Measurements from ENCODE around the gene NT5DC3. TPM values are rescaled to one million over a fixed set of nuclear protein-coding genes. Genes with fewer than 3 reads are reported as not detected.

The NT5DC3 gene
- total and polyA plus RNA-seq, 2 donors (not counting 3 experiments of a cell fraction or from before 2014, with no cell fraction given): 1.5 to 6.7 TPM

- intact Hi-C loops (cut with micrococcal nuclease) (no loop called here), dilution Hi-C loops (cut with MboI; ENCODE audit: extremely low pct_ligation_motif_present, low sequenced_read_pairs) (no loop called here)
- FAIRE-seq: peak; percentile 50
- Histone ChIP-seq H2AFZ (ENCODE audit: low read depth, low read length) (no peak overlapping the region), H4K20me1 (replicated peaks; ENCODE audit: control insufficient read depth, extremely low read depth, insufficient read depth, low read length) (no peaks in the 10 kb centered on the region), H3K27ac (ENCODE audit: insufficient read depth, low read depth, low read length) (no peak overlapping the region), H3K9me3 (replicated peaks; ENCODE audit: control insufficient read depth, insufficient read depth, low read length) (no peaks in the 10 kb centered on the region), H3K9me1 (replicated peaks; ENCODE audit: control insufficient read depth, extremely low read depth, insufficient read depth, low read length) (no peaks in the 10 kb centered on the region), H3K9ac (replicated peaks; ENCODE audit: extremely low read depth, insufficient read depth, low read length) (no peak overlapping the region), H3K36me3 (ENCODE audit: control insufficient read depth in 2 of 2, extremely low read depth in 1 of 2, insufficient read depth in 2 of 2, low read length in 2 of 2) (no peaks in the 10 kb centered on the region), H3K27me3 (ENCODE audit: control insufficient read depth in 2 of 2, insufficient read depth in 2 of 2, low read length in 2 of 2) (no peaks in the 10 kb centered on the region), H3K4me1 (ENCODE audit: control insufficient read depth, extremely low read depth, insufficient read depth, low read length) (no peaks in the 10 kb centered on the region), H3K4me2 (ENCODE audit: insufficient read depth, low read length) (no peak overlapping the region), H3K4me3 (replicated peaks in 1 of 3; ENCODE audit: insufficient read depth in 1 of 3, low read depth in 1 of 3, low read length in 3 of 3) (no peak overlapping the region), H3K79me2 (ENCODE audit: control insufficient read depth, insufficient read depth, low read length) (no peaks in the 10 kb centered on the region)
- TF ChIP-seq POLR2AphosphoS5 (IDR thresholded peaks at IDR 0.05; ENCODE audit: insufficient read depth, low read depth, low read length): no peak
- TF ChIP-seq MAX (IDR thresholded peaks at IDR 0.05; ENCODE audit: insufficient read depth, insufficient read length): no peak
- TF ChIP-seq CTCF (IDR thresholded peaks at IDR 0.05; ENCODE audit: extremely low read depth in 1 of 2, insufficient read depth in 1 of 2, low read depth in 1 of 2, low read length in 2 of 2): no peak
- no peak for TF ChIP-seq EZH2 (IDR thresholded peaks at IDR 0.05; ENCODE audit: borderline replicate concordance, low read depth, low read length, severe bottlenecking)
- no peak for TF ChIP-seq MYC (IDR thresholded peaks at IDR 0.05; ENCODE audit: low read depth, low read length)
- TF ChIP-seq POLR2A (IDR thresholded peaks at IDR 0.05; ENCODE audit: low read depth, low read length): no peak
- no peak for TF ChIP-seq GATA2 (IDR thresholded peaks at IDR 0.05; ENCODE audit: insufficient read depth, insufficient read length, low read depth, low read length)
- TF ChIP-seq JUN (IDR thresholded peaks at IDR 0.05; ENCODE audit: borderline replicate concordance, insufficient read depth, insufficient read length, low read depth): no peak
- no peak for TF ChIP-seq FOS (IDR thresholded peaks at IDR 0.05; ENCODE audit: borderline replicate concordance, insufficient read depth, low read length)
- BruUV-seq (replicated peaks): no TSS peak
- DNase-seq (ENCODE audit: low read depth, low spot score): no peak
- ChIA-PET POLR2A (no interaction called here), CTCF (interaction anchor here (0.8 to 6.3 kb wide), 5 partner anchors 32 to 96 kb away, joined by 3 to 165 read pairs (median 3); partner anchors contain the start of gene NT5DC3)
Observed at GRCh38 chr12:103773109-103773910, 67.7 kb downstream of the NT5DC3 start.

Data from endothelial cell of umbilical vein (primary cell).